GM21390 (cell line): Measurements from ENCODE around the gene ARHGEF28.

ENCODE experiments used
- ATAC-seq: cut with Tn5 transposase; IDR thresholded peaks from one replicate; pipeline ENCODE4 v1.9.1; 2021; ENCODE audit not compliant: unreplicated experiment

ARHGEF28 gene

GRCh38 chr5:73918791-73919221 is 292.8 kb downstream of the ARHGEF28 start:
- ATAC-seq = no peak

GRCh38 chr5:73921741-73922140 is 295.7 kb downstream of the ARHGEF28 start:
- no peak for ATAC-seq

GRCh38 chr5:73922224-73922623 is 296.2 kb downstream of the ARHGEF28 start:
- ATAC-seq = no peak

- no peak for ATAC-seq
Measured at GRCh38 chr5:73922875-73923557, 297.0 kb downstream of the ARHGEF28 start.

- no peak for ATAC-seq
Measured at GRCh38 chr5:73928476-73929070, 302.6 kb downstream of the ARHGEF28 start.

GRCh38 chr5:73935719-73936118 is 309.7 kb downstream of the ARHGEF28 start:
- no peak for ATAC-seq

GRCh38 chr5:73938280-73938937 is 312.4 kb downstream of the ARHGEF28 start:
- no peak for ATAC-seq

GRCh38 chr5:73938938-73939320 is 312.9 kb downstream of the ARHGEF28 start:
- no peak for ATAC-seq

GRCh38 chr5:73939557-73939956 is 313.6 kb downstream of the ARHGEF28 start:
- ATAC-seq = no peak

- no peak for ATAC-seq
Measured at GRCh38 chr5:73940026-73940425, 314.0 kb downstream of the ARHGEF28 start.

GRCh38 chr5:73940801-73941200 is 314.8 kb downstream of the ARHGEF28 start:
- ATAC-seq = no peak

GRCh38 chr5:73942783-73943182 is 316.8 kb downstream of the ARHGEF28 start:
- ATAC-seq = no peak

- ATAC-seq = no peak
Measured at GRCh38 chr5:73943397-73943796, 317.4 kb downstream of the ARHGEF28 start.

GRCh38 chr5:73944581-73944980 is 318.6 kb downstream of the ARHGEF28 start:
- no peak for ATAC-seq

- no peak for ATAC-seq
Measured at GRCh38 chr5:73945505-73945904, 319.5 kb downstream of the ARHGEF28 start.

- no peak for ATAC-seq
Measured at GRCh38 chr5:73946278-73946677, 320.3 kb downstream of the ARHGEF28 start.

GRCh38 chr5:73946919-73947602 is 321.1 kb downstream of the ARHGEF28 start:
- no peak for ATAC-seq

GRCh38 chr5:73947906-73948640 is 322.1 kb downstream of the ARHGEF28 start:
- no peak for ATAC-seq

- ATAC-seq = no peak
Measured at GRCh38 chr5:73948720-73949119, 322.7 kb downstream of the ARHGEF28 start.

GRCh38 chr5:73950441-73950873 is 324.5 kb downstream of the ARHGEF28 start:
- no peak for ATAC-seq

GRCh38 chr5:73950912-73951430 is 325.0 kb downstream of the ARHGEF28 start:
- ATAC-seq = no peak
